HG03558 (cell line): ENCODE measurements around the gene CD47.

Source experiments
- ATAC-seq: cut with Tn5 transposase; IDR thresholded peaks from one replicate; pipeline ENCODE4 v1.9.1; 2021; ENCODE audit warnings: moderate number of reproducible peaks; ENCODE audit not compliant: unreplicated experiment; ENCODE audit errors: extremely low read depth

Gene CD47

DNA sequence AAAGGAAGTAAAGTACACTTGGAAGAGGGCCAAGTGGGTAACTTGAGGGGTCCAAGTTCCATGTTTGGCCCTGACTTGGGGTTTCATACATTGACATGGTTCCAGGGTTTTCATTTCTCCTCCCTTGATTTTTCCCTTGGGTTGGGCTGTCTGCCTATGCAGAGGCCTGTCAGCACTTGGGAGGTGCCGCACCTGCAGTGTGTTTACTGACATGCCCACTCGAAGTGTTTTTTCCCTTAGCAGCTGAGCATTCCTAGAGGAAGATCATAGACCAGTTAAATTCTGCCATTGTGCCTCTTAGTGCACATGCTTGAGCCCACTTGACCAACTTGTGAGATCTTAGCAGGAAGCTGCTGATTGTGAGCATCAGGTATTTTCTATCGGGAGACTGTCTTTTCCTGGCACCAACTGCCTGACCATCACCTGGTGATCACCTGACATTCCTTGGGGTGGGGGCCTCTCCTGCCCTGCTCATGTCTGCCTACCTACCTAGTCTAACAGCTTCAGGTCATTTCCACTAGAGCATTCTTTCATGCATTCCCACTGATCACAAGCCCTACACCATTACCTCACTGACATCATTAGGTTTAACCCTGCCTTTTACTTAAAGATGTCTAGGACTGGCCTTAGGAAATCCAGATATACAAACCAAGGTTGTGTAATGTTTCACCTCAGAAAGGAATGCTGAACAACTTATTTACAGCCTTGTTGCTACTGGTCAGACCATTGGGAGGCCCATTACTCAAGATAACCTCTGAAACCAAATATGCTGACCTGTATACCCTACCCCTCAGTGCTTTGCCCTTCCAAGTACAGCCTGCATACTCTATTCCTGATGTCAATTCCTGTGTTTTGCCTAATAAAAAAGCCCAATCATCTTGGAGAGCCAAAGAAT lies 68.3 kb downstream of the CD47 start:
- ATAC-seq = no peak

DNA sequence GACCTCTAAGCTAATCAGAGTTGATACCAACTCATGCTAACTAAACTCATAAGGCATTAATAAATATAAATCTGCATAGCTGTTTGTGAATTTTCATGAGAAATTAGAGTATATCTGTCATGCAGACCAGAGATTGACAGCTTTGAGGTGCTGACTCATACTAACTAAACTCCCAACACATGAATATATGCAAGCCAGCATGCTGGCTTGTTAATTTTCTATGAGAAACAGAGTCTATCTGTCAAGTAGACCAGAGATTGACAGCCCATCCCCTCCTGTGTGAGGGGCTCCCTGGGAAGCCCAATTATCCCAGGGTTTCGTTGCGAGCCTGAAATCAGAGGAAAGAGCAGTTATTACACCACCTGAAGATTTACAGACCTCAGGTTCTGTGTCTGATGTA lies 69.3 kb downstream of the CD47 start:
- no peak for ATAC-seq

DNA sequence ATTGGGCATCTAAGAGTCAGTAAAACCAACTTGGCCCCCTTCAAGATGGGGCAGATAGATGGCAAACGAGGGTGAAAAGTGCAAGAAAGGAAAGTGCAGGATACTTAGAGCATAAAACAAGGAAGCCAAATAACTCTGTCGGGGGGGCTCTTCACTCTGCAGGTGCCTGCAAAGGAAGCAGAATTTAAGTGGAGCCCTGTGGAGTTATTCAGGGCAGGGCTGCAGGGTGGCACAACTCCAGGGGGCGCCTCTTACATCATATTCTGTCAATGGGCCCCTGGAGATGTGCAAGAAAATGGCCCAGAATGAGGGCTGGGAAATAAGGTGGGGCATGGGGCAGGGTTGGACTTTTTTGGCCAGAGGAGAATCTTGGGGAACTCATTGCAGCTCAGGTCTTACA lies 69.7 kb downstream of the CD47 start:
- no peak for ATAC-seq

DNA sequence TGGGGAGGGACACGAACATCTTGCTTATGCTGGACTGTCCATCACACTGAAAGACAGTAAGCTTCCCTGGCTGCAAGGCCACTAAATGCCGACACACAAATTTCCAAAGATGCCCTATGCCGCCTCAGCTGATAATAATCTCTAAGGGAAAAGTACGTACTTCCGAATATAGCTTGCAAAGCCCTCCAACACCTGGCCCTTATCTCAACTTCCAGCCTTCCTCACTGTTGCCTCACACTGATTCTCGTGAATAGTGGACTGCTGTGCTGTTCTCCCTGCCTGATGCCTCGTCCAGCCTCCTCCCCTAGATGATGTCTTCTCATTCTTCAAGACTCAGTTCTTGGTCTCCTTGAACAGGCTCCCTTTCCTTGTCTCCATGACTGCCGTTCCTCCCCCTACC lies 72.3 kb downstream of the CD47 start:
- ATAC-seq = no peak

DNA sequence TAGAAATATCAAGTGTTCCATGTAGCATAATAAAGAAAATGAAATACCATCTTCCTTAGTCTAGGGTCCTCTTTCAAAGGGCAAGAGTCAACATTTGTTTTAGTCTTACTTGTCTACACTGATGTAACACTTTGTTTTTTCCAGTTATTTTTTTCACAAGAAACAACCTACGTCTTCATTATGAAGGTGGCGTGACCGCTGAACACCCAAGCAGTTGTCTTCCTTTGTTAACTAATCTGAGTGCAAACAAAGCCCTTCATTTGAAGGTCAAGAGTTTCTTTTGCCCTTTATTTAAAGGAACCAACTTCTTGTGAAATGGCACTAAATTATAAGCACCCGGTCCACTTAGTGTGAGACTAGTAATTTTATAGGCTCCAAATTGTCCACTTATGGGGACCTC lies 73.2 kb downstream of the CD47 start:
- no peak for ATAC-seq

DNA sequence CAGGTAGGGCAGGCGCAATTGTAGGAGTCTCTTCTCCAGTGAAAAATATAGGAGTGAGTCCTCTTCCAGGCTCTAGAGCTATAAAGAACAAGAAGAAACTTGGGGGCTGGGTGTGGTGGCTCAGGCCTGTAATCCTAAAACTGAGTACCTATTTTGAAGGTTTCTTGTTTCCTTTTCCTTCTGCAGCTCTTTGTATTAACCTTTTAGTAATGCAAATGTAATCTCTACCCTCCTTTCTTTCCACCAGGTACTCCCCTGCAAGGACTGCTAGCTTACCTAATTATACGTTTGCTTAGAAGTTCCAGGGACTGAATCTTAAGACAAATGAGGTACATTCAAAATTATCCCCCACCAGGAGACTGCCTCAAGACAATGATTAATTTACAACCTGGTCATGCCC lies 75.9 kb downstream of the CD47 start:
- ATAC-seq = no peak

DNA sequence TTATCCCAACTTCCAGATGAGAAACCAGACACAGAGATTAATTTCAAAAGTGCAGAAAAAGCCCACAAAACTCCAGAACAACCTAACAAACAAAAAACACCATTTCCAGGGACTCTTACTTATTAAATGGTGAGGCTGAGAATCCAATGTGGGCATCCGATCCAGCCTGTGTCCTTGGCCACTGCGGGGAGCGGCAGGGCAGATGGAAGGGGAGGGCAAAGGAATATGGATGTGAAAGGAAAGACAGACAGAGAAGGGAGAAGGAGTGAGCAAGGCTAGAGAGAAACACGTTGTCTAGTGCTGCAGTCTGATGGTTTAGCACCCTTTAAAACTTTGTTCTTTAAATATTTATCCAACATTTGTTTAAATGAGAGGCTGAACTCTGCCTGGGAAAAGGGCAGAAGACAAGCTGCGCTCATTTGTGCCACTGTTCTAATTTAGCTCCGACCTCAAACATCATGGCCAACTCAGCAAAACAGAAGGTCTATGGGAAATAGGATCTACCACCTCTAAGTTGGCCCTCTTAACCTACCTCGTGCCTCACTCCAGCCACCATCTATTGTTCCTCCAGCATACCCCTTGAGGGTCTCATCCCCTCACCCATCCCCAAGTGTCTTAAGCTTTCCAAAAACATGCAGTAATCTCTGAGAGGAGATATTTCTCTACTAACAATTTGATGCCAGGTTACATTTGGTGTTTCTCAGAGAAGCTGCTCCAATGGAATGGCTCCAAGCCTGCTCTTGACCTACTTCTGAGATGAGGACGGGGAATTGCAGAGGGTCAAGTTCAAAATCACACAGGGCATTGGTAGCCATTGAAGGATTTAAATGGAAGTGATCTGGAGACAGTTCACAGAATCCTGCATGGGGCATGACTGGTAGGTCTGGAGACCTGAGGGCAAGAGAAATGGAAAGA lies 77.4 kb downstream of the CD47 start:
- ATAC-seq = no peak

DNA sequence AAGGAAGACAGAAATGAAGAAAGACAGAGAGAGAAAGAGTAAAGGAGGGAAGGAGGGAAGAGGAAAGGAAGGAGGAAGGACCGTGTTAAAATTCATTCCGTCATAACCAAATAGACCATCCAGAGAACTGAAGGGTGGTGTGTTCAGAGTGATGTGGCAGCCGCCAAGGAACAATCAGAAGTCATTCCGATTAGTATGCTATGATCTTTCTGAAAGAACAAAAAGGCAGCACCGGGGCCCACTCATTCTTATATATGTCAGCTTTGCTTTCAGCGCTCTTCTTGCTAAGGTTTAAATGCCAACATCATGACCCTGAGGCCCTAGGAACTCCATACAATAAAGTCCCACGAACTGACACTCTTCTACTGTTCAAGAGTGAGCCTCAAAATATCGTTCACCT lies 78.5 kb downstream of the CD47 start:
- ATAC-seq = no peak

DNA sequence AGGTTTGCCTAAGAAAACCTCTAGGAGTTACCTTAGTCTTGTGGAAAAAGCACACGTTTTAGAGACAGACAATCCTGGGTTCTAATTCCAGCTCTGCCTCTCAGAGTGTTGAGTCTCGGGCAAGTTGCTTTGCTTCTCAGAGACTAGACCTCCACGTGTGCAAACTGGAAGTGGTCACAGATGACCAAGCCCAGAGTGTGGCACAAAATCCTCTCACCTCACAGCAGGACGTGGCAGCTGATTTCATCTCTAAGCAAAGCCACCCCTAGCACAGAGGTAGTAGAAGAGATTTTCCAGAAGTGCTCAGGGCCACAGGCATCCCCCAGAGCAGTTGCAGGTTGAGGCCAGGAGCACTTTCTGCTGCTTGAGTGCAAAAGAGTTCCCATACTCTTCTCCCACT lies 79.2 kb downstream of the CD47 start:
- ATAC-seq = no peak

DNA sequence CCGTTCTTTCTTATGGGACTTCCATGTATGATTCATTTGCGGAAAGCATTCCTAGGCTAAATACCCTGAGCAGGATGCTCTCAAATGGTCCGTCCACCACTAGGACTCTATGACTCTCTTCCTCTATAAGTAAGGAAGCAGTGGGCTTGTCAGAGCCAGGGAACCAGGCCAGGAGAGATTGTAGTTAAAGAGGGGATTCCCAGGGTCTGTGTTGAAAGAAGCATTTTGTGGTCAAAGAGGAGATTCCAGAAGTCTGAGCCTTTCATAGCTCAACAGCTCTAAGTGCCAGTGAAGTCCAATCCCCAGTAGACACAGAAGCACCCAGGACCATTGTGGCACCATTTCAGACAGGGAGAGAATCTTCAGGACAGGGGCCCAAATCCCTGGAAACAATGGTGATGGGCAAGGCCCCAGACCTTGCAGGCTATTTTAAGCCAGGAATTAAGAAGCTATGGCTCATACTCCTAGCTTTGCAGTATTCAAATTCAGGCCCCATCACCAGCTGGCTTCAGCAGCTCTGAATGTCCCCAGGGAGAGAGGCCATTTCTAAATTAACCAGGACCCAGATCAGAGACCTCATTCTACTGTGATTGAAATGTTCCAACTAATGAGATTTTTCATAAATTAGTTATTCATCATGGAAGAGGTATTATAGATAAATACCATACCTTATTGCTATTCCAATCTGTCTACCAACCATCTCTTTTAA lies 81.7 kb downstream of the CD47 start:
- ATAC-seq = no peak

DNA sequence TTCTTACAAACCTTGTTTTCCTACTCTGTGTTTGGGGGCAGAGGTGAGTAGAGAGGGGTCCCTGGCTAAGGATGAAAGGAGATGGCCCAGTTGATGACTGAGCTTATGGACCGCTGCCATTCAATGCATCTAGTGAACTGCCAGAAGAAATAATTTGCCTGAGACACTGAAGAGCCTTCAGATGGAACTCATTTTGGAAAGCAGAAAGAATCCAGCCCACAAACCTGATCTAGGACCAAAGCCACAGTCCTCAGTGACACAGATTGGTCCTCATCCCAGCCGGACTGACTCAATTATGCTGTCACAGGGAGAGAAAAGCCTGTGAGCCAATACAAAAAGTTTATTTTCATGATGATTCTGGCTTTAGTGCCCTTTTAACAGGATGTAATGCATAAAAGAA lies 82.7 kb downstream of the CD47 start:
- no peak for ATAC-seq

DNA sequence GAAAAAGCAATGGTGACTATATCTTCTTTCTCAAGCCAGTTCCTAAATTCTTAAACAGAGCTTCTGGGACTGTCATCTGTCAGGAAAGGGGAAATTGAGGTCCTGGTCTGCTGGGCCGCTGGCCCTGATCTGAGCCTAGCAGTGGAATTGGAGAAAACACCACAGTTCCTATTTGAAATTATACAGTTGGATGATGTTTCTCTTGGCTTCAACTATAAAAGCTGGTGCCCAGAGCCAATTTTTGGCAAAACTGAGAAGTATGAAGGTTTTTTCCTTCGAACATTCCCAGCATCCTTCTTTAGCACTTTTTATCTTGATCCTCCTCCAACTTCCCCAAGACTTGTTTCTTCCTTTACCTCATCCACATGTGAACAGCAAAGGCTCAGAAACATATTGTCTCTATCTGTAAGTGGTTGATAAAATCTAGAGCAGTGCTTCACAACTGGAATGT lies 83.9 kb downstream of the CD47 start:
- no peak for ATAC-seq

DNA sequence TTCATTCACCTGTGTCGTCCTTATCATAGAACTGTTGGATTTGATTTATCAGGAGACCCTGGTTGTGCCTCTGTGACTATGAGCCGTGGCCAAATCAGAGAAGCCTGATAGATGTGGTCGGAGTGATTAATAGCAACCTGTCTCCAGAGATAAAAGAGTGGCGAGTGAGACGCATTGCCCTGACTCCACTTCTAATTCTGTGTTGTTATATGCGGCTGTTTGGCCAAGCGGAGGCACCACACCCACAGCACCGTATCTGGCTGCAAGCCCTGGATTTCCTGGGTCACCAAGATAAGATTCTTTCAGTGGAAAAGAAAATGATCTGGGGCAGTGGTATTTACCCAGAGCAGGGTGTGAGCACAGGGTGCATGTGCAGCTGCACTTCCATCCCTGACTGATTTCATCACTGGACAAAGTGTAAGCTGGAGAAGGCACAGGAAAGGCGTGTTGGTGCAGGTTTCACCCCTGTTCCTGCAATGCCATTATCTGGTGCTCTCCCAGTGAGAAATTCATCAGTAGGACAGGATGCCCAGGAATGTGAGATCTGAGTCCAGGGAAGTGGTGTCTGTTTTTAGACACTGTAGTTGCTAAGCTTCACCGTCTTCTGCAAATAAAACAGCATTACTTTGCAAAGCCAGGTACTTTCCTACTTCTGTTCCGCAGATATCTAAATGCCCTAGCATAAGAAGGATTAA lies 84.6 kb downstream of the CD47 start:
- ATAC-seq = no peak

DNA sequence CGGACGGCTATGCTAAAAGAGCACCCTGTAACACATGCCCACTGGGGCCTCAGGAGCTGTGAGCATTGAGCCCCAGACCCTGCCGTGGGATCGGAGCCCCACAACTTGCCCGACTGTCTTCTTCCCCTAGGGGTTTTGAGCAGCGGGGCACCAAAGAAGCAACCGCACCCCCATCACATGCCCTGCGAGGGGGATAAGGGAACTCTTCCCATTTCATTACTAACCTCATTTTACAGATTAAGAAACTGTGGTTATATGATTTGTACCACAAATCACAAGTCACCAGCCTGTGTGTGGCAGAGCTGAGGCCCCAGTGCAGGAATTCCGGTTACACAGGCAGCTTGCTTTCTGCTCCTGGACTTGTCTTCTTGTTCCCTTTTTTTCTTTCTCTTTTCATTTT lies 86.2 kb downstream of the CD47 start:
- ATAC-seq = no peak

DNA sequence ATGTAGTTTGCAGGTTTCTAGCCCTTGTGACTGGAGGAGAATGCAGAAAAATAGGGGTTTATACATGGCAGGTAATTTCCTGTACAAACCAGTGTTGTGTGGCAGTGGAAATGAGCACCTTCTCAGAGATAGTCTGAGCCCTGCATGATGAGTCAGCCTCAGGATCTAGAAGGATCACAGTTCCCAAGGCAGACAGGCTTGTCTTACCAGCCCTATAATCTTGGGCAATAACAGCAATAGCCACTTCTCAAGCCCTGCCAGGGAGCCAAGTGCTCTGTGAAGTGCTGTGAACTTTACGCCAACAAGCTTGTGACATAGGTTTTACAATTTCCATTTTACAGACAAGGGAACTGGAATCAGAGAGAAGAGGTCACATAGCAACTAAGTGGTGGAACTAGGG lies 89.4 kb downstream of the CD47 start:
- no peak for ATAC-seq

DNA sequence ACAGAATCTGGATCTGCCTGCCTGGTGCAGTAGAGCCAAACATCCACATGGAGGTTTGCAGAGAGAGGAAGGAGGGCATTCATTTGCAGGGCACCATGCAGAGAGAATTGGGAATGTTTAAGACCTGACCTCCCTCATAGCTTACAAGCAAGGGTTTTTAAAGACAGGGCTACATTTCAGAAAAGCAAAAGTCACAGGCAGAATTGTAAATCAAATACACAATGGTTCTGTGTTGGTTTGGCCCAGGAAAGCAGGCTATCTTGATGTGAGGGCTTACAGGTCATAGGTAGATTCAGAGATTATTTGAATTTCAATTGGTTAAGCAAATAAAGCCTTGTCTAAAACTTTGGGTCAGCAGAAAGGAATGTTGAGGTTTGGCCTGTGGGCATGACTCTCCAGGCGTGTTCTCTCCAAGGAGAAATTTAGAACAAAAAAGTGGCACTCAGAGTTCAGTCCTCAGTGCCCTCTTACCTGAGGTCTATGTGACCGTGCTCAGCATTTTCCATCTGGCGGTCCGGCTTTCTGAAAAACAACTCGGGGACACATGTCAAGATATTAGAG lies 91.5 kb downstream of the CD47 start:
- ATAC-seq = no peak

DNA sequence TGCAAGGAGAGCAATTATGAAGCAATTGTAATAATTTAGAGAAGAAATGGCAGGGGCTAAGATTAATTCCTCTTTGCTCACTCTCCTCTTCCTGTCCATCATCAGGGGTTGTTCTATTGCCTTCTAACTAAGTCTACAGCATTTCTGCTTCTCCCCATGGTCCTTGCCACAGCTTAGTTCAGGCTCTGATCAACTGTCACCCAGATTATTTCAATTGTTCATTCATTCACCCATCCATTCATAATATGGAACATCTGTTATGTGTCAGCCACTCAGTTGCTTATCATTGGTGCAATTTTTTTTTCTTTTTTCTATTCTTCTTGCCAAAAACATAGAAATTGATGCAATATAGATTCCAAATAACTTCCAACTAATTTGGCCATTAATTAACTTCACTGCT lies 93.2 kb downstream of the CD47 start:
- no peak for ATAC-seq

DNA sequence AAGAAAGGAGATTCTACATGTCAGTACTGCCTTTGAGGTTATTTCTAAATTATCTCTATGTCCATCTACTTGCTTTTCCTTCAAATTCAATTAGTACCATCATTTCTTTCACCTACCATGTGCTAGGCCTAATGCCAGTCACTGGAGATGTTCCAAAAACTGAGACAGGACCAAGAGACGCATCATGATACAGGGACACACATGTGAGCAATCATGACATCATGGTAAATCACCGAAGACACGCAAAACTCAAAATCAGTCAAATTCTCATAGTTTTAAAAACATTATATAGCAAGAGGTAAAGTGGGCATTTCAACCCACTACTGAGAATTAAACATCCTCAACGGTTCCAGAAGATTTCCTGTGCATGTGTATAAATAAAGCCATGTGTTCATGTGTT lies 95.0 kb downstream of the CD47 start:
- no peak for ATAC-seq

DNA sequence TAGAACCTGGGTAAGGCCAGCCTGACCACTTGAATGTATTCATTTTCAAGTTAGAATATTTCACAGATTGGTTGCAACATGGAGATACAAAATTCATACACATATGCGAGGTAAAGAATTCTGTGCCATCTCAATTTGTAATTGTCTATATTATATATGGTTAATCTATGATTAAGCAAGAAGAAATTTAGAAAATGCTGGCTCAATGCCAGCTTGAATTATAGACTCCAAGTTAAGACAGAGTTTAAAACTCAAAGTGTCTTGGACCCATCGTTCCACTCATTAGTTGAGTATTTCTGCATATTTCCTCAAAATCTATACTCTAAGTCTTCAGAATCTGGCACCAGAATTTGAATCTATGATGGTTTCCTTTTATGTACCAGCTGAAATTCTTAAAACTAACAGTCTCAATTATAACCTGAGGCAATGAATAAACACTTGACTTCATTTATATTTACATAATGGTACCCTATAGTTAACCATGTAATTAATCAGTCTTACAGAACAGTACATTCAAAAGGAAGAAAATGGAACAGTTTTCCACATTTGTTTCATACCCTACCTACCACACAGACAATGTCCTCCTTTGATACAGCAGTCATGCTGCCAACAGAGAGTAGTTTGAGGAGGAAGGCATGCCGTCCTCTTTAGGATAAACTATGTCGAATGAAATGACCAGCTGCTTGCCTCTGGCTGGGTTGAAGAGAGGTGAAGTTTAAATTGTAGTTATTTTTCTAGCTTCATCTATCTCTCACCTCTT lies 95.7 kb downstream of the CD47 start:
- no peak for ATAC-seq
